Kidney capillary endothelial cell (primary cell): ENCODE results near the gene HPCAL4.

Source experiments
- DNase-seq: peaks from one replicate; pipeline ENCODE4 v3.0.0-alpha.2; 2018; ENCODE audit warnings: low spot score

The HPCAL4 gene

GRCh38 chr1:39701049-39701439 is 9.8 kb upstream of the HPCAL4 start:
- no peak for DNase-seq

- DNase-seq, result no peak
Measured at GRCh38 chr1:39700348-39700747, 9.1 kb upstream of the HPCAL4 start.

GRCh38 chr1:39699419-39699818 is 8.2 kb upstream of the HPCAL4 start:
- no peak for DNase-seq

- no peak for DNase-seq
Measured at GRCh38 chr1:39698568-39698967, 7.3 kb upstream of the HPCAL4 start.

- DNase-seq, result no peak
Measured at GRCh38 chr1:39696448-39696847, 5.2 kb upstream of the HPCAL4 start.

- no peak for DNase-seq
Measured at GRCh38 chr1:39695016-39695415, 3.8 kb upstream of the HPCAL4 start.

GRCh38 chr1:39694026-39694425 is 2.8 kb upstream of the HPCAL4 start:
- DNase-seq, result no peak

- no peak for DNase-seq
Measured at GRCh38 chr1:39692152-39693074, 1.2 kb upstream of the HPCAL4 start.

- DNase-seq, result no peak
Measured at GRCh38 chr1:39690794-39691382, 345 bp downstream of the HPCAL4 start.

GRCh38 chr1:39690225-39690624 is 1.0 kb downstream of the HPCAL4 start:
- DNase-seq, result no peak

GRCh38 chr1:39689635-39690034 is 1.6 kb downstream of the HPCAL4 start:
- no peak for DNase-seq

- DNase-seq, result no peak
Measured at GRCh38 chr1:39689214-39689613, 2.0 kb downstream of the HPCAL4 start.

GRCh38 chr1:39688706-39689105 is 2.5 kb downstream of the HPCAL4 start:
- DNase-seq, result no peak

- DNase-seq, result no peak
Measured at GRCh38 chr1:39687243-39687642, 4.0 kb downstream of the HPCAL4 start.

GRCh38 chr1:39685071-39685470 is 6.2 kb downstream of the HPCAL4 start:
- no peak for DNase-seq

GRCh38 chr1:39684313-39684664 is 6.9 kb downstream of the HPCAL4 start:
- DNase-seq, result no peak

- no peak for DNase-seq
Measured at GRCh38 chr1:39683591-39684312, 7.5 kb downstream of the HPCAL4 start.

GRCh38 chr1:39681999-39682398 is 9.2 kb downstream of the HPCAL4 start:
- DNase-seq, result no peak

- no peak for DNase-seq
Measured at GRCh38 chr1:39681294-39681693, 9.9 kb downstream of the HPCAL4 start.

GRCh38 chr1:39680751-39681150 is 10.5 kb downstream of the HPCAL4 start:
- DNase-seq, result no peak

GRCh38 chr1:39679821-39680220 is 11.4 kb downstream of the HPCAL4 start:
- no peak for DNase-seq

GRCh38 chr1:39678889-39679288 is 12.3 kb downstream of the HPCAL4 start:
- no peak for DNase-seq

GRCh38 chr1:39677645-39678044 is 13.6 kb downstream of the HPCAL4 start:
- DNase-seq, result no peak
